NCI-H187 (cell line): ENCODE results near the gene DES.

Source experiments
- DNase-seq, 2 experiments: peaks; one replicate each; lab custom pipeline; 2025; lab: John Stamatoyannopoulos, UW

Gene DES

DNA sequence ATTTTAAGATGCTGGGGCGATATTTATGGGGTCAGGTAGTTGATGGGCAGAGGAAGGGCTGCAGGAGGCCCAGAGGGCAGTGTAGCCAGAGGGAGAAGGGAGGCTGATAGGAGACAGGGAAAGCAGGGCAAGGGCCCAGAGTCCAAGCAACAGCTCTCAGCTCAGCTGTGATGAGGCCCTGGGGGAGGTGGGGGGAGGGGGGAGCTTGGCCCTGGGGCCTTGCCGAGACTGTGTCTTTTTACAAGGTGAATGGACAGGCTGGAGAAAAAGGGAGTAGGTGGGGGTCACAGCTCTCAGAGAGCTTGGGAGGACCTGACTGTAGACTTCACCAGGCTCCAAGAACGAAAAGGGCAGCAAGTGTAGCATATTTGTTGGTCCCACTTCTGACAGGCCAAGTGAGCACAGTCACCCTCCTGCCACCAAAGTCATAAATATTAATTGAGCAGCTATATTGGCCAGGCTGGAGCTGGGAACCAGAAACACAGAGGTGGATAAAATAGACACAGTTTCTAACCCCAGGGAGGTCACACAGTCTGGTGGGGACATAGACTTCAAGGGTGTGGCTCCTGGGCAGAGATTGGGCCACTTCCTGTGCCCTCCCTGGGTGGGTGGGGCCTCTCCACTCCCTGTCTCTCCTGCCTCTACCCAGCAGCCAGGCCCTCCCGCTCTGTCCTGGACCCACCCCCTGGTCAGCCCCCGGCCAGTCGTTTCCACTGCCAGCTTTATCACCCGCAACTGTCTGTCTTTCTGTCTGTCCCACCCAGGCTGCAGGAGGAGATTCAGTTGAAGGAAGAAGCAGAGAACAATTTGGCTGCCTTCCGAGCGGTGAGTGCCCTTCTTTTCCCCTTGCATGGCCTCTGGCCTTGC lies 1.4 kb downstream of the DES start:
- DNase-seq = no peak

DNA sequence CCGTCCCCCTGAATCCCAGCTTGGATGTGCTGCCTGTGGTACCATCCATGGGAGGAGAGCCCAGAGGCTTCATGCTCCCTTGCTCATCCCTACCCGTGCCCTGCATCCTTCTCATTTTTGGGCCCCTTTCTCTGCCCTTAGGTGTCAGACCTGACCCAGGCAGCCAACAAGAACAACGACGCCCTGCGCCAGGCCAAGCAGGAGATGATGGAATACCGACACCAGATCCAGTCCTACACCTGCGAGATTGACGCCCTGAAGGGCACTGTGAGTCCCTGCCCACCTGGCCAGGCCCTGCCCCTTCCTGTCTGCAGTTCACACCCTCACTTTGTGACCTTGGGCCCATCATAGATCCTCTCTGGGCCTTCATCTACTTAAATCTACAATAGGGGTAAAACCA lies 2.5 kb downstream of the DES start:
- no peak for DNase-seq

DNA sequence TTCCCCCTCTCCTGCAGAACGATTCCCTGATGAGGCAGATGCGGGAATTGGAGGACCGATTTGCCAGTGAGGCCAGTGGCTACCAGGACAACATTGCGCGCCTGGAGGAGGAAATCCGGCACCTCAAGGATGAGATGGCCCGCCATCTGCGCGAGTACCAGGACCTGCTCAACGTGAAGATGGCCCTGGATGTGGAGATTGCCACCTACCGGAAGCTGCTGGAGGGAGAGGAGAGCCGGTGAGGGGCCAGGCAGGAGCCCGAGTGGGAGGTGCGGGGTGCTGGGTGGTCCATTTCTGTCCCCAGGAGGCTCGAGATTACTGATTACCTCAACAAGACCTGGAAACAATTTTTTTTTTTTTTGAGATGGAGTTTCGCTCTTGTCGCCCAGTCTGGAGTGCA lies 3.1 kb downstream of the DES start:
- DNase-seq = no peak

DNA sequence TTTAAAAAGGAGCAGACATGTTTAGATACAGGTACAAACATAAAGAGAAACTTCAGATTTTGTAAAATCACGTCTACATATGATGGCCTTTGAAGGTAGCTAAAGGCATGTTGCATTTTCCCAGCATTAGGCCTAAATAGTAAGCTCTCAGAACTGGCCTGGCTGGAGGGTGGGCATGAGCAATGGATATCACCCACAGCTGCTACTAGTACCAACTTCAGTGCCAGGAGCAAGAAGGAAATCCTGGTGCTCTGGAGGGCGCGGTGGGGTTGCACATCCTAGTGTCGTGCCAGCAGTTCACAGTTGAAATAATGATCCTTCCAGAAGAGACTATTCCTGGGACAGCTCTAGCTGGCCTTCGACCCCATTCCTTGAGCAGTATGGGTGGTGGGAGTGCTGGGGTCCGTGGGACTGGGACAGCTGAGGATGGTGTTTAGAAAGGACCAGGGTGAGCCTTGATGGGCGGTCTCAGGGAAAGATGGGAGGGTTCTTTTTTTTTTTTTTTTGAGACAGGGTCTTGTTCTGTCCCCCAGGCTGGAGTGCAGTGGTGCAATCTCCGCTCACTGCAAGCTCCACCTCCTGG lies 4.9 kb downstream of the DES start:
- DNase-seq = no peak

DNA sequence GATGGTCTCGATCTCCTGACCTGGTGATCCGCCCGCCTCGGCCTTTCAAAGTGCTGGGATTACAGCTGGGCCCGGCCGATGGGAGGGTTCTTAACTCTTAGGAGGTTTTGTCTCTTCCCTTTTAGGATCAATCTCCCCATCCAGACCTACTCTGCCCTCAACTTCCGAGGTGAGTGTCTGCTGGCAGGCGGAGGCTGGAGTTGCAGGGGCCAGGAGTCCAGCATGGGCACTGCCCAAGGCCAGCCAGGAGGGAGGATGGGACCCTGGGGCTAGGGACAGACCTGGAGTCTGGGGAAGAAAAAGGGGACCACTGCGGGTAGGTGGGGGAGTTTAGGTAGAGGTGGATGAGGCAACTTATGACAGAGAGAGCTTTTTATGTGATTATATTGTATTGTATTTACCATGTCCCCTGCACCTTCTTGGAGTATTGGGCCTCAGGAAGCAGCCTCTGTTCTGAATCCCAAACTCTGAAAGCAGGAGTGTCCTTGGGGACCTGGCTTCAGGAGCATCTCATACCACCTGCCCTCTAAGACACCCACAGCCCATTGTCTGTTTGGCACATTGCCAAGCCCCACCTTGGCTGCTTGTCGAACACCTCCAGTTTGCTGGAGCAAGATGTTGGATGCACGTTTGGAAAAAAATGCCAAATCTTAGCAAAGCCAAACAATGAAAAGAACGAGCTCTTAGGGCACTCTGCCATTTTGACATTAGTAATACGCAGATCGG lies 5.6 kb downstream of the DES start:
- DNase-seq = no peak

DNA sequence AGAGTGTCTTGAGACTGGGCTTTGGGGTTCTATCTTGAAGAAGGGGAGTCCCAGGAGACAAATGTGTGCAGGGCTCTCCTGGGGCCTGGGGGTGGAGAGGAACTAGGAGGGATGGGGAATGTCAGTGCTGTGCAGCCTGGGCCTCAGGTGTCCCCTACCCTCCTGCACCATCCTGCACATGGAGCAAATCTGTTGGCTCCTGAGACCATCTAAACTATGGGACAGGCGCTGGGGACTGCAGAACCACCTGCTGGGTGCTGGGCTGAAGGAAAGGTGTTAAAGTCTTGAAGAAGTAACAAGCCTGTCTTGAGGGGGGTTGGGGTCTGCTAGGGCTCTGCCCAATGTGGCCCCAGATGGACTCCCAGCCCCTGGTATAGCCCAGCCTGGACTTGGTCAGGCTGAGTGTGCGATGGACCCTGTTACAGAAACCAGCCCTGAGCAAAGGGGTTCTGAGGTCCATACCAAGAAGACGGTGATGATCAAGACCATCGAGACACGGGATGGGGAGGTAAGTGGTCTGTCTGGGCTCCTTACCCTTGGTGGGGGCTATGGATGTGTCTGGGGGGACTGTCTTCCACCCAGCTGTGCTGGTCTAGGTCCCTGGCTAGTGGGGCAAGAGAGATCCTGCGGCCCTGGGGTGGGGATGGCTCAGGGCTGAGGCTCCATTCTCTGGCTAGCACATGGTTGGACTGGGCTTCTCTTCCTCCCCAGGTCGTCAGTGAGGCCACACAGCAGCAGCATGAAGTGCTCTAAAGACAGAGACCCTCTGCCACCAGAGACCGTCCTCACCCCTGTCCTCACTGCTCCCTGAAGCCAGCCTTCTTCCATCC lies 7.3 kb downstream of the DES start:
- DNase-seq = no peak

DNA sequence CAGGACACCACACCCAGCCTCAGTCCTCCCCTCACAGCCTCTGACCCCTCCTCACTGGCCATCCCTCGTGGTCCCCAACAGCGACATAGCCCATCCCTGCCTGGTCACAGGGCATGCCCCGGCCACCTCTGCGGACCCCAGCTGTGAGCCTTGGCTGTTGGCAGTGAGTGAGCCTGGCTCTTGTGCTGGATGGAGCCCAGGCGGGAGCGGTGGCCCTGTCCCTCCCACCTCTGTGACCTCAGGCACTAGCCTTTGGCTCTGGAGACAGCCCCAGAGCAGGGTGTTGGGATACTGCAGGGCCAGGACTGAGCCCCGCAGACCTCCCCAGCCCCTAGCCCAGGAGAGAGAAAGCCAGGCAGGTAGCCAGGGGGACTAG lies 7.9 kb downstream of the DES start:
- no peak for DNase-seq

DNA sequence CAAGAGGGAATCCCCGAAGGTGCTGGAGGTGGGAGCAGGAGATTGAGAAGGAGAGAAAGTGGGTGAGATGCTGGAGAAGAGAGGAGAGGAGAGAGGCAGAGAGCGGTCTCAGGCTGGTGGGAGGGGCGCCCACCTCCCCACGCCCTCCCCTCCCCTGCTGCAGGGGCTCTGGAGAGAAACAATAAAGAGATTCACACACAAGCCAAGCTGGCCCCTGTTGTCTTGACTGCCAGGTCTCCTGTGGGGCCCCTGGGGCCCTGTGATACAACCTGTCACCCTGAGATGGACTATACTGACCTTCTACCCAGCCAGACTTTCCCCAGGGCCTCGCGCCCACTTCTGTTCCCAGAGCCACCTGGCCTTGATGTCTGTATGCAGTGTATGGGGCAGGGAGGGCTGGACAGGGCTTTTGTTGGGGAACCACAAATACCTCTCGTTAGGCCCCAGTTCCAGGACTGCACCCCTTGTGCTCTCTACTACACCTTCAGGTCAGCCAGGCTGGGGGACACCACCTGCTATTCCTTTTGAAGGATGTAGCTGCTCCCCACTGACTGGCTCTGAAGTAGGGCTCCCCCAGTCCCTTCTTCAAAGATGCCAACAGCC lies 8.5 kb downstream of the DES start:
- no peak for DNase-seq

DNA sequence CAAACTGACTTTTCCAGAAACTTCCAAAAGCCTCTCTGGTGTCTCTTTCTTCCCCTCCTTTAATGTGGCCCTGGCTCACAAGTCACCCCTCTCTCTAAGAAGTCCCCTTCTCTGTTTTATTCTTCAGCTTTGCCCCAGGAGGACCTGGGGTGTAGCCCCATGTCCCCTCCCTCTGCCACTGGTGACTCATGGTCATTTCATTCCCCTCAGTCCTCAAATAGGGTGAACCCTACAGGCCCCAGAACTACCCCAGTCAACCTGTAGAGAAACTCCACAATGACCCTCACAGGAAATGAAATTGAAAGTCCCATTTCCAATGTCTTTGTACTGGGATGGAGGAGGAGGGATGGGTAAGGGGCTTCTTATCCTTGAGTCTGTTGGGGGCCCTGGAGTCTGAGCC lies 10.3 kb downstream of the DES start:
- DNase-seq = no peak

DNA sequence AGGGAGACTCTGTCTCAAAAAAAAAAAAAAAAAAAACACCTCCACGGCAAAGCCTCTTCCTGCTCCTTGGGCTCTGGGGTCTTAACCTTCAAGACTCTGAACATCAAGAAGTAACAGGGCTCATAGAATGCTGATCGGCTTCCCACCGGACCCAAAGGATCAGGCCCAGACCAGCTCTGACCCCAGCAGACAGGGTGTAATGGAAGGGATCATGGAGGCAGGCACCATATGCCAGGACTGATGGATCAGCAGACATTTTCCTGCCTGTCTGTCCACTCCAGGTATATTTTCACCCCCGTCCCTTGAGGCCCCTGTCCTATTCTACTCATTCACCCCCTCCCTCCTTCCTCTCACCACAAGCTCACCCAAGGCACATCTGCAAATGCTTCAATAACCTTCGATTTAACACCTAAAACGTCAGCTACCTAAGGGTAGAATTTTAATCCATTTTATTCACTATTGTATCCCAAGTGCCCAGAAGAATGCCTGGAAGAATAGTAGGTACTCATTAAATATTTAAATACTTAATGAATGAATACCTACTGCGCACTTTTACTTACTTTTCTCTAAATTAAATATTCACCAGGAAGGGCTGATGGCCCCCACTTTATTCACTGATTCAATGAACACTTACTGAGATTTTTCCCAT lies 11.9 kb downstream of the DES start:
- no peak for DNase-seq

DNA sequence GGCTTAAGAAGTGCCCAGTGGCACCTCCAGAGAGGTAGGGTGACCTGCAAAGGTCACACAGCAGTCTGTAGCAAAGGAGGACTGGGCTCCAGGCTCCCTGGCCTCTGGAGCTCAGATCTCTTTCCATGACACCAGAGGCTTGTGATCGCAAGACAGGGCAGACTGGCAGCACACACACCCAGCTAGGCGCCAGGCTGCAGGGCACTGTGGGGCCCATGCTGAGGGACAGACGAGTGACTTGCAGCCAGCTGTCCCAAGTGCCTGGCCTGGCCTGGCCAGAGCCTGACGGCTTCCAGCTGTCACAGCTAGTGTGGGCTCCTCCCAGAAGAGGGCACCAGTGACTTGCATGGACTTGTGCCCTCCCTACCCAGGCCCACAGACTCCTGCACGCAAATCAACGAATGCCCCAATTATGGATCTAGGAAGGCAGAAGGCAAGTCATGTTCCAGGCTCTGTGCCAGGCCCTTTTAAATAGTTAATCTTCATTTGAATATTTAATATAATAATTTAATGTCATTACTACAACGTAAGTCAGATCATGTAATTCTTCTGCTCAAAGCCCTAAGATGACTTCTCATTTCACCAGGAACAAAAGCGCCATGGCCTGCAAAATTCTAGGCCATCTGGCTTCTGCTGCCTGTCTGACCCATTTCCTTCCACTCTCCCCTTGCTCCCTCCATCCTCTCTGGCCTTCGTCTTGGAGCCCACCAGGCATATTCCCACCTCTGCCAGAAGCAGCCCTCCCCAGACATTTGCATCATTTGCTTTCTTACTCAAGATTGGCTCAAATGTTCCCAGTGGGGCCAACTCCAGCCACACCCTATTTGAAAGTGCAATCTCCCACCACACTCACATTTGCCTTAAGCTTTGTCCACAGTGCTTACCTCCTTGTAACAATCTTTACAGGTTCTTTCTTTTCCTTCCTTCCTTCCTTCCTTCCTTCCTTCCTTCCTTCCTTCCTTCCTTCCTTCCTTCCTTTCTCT lies 12.7 kb downstream of the DES start:
- no peak for DNase-seq

DNA sequence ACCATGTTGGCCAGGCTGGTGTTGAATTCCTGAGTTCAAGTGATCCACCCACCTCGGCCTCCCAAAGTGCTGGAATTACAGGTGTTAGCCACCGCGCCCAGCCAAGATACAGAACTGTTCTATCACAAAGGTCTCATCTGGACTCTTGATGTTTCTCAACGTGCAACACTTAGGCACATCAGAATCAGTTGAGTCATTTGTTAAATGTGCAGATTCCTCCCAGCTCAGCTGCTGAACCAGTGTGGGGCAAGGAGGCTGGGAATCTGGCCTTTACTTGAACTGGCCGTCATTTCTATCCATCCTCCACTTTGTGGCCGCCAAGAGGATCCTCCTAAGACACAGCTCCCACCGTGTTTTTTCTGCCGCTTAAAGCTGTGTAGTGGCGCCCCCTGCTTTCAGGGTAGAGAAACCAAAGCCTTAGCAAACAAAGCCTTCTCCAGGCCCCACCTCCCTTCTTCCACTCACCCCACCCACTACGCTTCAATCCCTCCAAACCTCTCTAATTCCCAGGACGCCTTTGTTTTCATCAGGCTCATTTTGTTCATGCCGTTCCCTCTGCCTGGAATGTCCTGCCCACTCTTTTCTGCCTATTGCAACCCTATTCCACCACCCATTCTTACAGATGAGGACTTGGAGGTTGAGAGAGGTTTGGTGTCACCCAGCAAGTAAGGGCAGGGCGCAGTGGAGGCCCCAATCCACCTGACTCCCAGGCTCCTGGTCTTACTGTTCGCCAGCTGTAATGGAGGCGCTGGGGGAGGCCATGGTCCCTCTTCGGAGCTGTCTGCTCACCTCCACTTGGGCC lies 15.7 kb downstream of the DES start:
- no peak for DNase-seq

DNA sequence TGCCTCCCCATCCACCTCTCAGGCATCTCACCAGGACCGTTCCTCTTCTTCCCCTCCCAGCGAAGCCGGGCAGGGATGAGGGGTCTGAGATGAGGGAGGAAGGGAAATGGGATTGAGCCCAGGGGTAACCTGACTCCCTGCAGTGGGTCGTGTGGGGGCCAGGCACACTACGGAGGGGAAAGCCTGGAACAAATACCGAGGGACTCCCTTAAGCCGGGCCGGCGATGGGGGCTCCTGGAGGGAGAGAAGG lies 16.2 kb downstream of the DES start:
- DNase-seq = no peak

DNA sequence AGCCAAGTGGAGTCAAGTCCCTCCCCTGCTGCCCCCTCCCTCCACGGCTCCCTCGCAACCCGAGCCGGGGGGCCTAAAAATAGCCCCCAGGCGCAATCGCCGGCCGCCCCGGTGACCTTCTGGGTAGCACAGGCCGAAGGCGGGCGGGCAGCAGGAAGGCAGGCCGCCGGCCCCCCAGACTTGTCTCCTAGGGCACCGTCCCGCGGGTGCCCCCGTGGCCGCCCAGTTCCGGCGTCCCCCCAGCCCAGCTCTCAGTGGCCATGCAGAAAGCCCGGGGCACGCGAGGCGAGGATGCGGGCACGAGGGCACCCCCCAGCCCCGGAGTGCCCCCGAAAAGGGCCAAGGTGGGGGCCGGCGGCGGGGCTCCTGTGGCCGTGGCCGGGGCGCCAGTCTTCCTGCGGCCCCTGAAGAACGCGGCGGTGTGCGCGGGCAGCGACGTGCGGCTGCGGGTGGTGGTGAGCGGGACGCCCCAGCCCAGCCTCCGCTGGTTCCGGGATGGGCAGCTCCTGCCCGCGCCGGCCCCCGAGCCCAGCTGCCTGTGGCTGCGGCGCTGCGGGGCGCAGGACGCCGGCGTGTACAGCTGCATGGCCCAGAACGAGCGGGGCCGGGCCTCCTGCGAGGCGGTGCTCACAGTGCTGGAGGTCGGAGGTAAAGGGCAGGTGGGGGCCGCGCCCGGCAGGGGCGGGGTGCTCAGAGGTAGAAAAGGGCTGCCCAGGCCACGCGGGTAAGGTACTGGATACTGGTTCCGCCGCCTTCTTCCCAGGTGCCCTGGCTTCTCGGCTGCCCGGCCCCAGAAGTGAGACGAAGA lies 16.7 kb downstream of the DES start, which contains the start of gene SPEG:
SPEG (plus strand) TSS at position 126 of the 808 bp plus-strand sequence; CDS start at position 261, 135 bp downstream.
- DNase-seq = no peak

DNA sequence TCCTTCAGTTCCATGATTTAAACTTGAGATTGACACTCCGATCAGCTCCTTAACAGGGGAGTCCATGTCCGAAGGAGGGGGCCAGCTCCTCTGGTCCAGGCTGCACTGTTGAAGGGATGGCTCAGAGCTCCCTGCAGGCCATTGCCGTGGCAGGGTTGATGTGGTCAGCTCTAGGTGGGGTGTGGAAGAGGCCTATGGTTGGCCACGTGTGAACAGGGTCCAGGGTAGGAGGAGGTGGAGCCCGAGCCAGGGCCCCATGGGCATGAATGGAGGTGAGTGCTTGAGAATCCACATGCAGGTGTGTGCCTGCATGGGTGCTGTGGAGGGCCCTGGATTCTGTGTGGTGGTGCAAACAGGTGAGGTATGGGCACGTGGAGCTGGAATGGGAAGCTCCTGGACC lies 17.5 kb downstream of the DES start:
- DNase-seq = no peak

DNA sequence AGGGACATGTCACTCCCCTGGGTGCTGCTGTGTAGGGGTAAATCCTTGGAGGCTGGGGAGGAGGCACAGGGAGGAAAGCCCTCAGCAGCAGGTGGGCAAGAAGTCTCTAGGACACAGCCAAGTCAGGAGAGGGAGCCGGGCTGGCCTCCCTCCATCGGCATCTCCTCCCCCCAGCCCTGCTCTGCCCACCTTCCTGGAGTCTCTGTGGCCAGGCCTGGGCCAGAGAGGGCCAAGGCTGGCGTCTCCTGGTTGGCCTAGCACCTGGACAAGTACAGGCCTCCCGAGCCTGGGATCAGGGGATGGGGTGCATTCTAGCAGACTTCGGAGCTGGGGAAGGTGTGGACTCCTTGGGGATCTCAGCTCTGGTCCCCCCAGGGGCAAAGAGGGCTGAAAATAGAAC lies 18.3 kb downstream of the DES start:
- no peak for DNase-seq

DNA sequence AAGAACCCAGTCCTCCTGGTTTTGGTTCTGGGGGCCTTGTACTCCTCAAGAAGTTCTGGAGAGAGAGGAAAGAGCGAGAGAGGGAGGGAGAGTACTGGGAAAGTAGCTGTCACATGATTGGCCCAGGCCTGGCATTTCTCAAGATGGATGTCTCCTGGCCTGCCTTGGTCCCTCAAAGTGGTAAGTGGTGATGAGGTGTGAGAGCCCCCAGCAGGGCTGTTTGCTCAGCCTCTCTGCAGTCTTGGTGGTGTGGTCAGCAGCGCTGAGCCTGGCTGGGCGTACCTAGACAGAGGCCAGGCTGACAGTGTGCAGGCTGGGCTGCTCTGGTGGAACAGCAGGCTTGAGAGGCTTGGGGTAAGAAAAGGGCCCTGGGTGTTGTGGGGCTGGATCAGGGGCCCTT lies 19.0 kb downstream of the DES start:
- no peak for DNase-seq

DNA sequence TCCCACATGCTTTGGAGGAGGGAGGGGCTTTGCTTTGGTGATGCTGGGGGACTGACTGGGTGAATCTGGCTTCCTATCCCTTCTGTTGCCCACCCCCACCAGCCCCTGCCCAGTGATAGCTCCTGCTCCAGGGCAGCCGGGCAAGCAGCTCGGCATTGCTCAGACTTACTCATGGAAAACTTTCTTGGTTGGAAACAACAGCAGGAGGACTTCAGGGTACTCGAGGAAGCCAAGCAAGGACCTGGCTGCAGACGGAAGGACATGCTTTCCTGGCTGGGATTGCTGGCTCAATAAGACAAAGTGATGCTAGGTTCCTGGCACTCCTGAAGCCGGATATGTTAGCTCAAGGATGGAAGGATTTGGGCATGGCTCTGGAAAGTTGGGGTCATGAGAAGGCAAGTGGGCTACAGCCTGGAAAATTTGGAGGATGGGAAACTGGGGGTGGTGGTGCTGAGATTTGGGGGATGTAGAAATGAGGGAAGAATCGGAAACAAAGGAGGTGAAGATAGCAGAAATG lies 19.6 kb downstream of the DES start:
- no peak for DNase-seq
